HG03442 (cell line): ENCODE measurements around the gene ZNF175.

ENCODE experiments used
- ATAC-seq: cut with Tn5 transposase; IDR thresholded peaks from one replicate; pipeline ENCODE4 v1.9.1; 2021; ENCODE audit warnings: mild to moderate bottlenecking, moderate library complexity; ENCODE audit not compliant: unreplicated experiment

Gene ZNF175

DNA sequence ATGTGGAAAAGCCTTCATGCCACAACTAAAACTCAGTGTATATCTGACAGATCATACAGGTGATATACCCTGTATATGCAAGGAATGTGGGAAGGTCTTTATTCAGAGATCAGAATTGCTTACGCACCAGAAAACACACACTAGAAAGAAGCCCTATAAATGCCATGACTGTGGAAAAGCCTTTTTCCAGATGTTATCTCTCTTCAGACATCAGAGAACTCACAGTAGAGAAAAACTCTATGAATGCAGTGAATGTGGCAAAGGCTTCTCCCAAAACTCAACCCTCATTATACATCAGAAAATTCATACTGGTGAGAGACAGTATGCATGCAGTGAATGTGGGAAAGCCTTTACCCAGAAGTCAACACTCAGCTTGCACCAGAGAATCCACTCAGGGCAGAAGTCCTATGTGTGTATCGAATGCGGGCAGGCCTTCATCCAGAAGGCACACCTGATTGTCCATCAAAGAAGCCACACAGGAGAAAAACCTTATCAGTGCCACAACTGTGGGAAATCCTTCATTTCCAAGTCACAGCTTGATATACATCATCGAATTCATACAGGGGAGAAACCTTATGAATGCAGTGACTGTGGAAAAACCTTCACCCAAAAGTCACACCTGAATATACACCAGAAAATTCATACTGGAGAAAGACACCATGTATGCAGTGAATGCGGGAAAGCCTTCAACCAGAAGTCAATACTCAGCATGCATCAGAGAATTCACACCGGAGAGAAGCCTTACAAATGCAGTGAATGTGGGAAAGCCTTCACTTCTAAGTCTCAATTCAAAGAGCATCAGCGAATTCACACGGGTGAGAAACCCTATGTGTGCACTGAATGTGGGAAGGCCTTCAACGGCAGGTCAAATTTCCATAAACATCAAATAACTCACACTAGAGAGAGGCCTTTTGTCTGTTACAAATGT lies 16.4 kb downstream of the ZNF175 start:
- ATAC-seq: no peak

DNA sequence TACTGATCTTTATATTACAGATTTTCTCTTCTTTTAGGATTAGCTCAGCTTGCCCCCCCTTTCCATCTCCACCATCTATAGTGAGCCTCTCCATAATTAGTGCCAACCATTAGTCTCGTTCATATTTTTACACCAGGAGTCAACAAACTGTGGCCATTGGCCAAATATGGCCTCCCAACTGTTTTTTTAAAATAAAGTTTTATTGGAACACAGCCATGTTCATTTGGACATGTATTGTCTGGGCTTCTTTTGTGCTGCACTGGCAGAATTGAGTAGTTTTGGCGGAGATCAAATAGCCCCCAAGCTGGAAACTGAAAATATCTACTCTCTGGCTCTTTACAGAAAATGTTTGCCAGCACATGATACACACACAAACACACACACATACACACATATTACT lies 18.4 kb downstream of the ZNF175 start:
- no peak for ATAC-seq

DNA sequence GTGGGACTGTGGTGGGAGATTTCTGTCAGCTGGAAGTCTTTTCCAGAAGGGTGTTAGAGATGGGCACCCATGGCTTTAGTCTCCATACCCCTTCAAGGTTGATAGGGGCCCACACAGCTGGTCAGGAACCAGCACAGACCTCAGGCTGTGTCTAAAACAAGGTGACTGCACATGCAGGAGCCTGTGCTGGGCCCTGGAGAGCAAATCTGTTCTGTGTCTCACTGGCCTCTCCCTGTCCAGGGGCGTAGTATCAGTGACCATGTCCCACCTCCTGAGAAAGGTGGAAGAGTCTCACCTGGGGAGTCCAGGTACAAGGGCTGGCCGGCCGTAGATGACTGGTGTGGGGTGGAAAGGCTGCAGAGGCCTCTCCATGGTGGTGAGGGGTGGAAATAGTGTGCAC lies 19.4 kb downstream of the ZNF175 start:
- ATAC-seq: no peak

DNA sequence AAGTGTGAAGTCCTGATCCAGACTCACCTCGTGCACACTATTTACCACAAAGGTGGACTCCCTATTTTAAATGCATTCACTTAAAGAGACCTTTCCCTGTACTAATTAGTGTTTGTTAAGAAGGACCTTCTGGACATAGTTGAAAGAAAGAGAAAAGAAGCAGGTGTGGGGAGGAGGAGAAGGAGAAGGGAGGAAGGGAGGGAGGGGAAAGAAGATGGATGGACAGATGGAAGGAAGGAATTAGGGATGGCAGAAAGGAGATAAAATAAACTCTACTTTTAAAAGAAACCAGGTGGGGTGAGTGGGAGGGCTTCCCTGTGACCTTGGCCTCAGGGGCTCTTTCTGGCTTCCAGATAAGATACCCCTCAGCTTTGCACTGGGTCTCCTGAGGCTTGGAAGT lies 21.4 kb downstream of the ZNF175 start:
- ATAC-seq: no peak

DNA sequence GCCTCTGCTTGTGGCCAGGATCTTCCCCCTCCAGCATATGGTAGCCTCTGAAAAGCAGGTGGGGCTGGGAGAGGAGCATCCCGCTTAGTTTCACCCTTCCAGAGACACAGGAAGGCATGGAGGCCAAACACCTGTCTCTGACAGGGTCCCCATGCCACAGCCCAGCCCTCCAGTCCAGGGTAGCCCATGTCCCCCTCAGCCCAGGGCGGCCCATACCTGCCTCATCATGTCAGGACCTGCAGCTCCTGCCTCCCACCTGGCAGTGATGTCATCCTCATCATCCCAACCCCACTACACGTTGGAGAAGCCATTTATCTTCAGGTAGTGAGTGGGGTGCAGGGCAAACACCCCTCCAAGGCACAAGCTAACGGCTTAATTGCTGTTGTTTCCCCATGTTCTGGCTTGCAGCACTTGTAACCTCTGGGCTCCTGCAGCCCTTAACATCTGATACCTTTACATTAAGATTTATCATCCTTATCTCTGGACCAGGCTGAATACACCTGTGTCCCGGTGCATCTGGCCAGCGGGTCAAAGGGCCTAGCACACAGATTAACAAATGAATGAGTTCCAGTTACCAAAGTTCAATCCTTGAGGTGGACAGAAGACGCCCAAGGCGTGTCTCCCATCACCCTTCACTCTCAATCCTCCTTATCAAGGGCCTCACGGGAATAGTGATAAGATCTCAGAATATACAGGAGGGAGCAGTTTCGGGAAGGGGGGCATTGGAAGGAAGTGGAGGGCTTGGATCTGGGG lies 22.2 kb downstream of the ZNF175 start:
- ATAC-seq: no peak

DNA sequence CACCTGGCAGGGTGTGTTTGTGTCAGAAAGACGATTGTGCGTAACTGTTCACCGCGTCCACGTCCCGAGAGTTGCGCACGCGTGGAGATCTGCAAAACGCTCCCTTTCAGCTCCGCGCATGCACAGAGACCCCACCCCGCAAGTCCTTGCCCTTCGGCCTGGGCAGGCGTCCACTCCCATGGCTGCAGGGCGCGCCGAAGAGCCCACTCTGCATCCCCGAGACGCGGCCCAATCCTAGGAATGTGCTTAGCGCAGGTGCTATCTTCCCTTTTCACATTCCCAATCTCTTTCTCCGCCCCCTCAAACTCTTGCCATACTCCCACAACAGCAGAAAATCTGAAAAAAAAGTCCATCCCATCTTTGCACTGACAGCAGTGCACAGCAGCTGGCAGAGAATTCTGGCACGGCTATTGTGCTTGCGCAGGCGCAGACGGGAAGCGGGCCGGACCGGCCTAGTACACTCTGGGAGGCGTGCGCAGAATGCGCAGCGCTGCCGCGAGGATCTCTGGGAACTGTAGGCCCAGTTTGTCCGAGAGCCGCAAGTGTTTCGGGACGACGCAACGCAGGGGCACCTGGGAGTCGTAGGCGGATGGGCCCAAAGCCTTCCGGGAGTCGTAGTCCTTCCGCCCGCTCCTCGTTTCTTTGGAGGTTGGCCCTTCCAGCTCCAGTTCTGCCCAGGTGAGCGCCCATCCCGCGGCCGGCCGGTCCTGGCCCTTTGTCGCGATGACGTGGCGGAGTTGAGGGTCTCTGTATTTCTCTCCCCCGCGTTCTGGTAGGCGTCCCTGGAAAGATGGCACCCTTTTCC lies 23.1 kb downstream of the ZNF175 start:
- peak; percentile 93 for ATAC-seq

DNA sequence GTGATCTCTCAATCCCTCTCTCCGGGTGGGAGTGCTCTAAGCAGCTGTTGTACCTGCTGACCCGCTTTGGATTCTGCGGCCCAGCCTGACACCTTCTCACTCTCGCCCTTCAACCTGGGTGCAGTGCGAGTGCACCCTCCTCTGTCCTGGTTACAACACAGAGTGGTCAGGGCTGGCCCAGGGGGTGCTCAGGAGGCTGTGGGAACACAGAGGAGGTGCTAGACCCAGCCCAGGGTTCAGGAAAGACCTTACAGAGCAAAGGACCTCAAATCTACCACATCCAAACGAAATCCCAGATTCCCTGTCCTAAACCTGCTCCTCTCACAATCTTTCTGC lies 23.7 kb downstream of the ZNF175 start:
- ATAC-seq: no peak

DNA sequence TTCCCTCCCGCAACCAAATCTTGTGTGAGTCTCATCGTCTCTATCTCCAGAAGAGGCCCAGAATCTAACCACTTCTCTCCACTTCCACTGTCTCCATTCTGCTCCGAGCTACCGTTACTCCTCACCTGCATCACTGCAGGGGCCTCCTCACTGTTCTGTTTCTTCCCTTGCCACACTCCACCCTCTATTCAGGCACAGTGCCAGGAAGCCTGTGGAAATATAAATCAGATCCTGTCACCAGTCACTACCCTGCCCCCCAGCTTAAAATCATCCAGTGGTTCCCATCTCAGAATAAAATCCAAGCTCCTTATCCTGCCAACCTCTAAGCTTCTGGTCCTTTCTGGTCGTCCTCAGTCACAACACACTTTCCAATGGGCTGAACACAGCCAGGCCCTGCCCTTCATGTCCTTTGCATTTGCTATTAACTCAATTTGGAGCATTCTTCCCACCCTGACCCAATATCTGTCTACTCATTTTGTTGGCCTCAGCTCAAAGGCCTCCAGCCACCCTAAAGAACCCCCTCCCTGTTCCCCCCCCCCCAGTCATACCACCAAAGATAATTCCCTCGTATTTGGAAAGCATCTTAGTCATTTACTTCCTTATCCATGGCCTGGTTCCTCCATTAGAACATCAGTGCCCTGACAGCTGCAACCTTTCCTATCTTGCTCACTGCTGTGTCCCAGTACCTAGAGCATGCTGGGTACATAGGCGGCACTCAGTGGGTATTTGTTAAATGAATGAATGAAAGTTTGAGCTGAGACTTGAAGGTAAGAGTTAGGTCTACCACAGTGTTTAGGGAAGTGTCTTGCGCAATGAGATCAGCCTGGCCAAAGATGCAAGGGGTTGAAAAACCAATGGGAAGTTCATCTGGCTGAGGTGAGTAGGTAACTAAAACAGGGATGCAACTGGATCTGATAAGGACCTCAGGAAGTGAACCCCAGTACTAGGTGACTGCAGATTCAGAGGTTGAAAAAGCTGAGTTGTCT lies 24.4 kb downstream of the ZNF175 start:
- no peak for ATAC-seq

DNA sequence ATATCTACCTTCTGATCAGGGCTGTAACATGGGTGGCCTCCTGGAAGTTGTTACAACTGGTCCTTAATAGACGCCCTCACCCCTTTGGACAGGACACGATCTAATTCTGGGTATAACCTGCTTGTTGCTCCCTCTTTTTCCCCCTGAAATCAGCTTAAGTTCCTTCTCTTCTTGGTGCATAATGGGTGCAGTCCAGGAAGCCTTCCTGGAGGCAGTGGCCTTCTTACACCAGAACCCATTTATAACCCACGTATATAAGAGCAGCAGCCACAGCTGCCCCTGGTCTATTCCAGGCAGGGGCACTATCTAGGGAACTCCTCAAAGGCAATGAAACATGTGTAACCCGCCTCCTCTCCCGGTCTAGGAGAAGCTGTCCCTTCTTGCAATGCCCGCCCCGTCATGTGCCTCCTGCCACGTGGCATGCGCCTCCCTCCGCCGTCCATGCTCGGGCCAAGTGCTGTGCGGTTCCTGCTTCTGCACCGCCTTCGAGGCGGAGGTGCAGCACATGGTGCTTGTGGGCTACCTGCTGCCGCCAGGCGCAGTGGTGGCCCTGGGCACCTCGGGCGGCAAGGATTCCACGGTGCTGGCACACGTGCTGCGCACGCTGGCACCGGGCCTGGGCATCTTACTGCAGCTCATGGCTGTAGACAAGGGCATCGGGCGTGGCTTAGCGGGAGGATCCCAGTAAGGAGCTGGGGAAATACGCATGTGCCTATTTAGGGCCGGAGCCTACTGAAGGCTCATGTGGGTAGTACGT lies 27.3 kb downstream of the ZNF175 start:
- no peak for ATAC-seq

DNA sequence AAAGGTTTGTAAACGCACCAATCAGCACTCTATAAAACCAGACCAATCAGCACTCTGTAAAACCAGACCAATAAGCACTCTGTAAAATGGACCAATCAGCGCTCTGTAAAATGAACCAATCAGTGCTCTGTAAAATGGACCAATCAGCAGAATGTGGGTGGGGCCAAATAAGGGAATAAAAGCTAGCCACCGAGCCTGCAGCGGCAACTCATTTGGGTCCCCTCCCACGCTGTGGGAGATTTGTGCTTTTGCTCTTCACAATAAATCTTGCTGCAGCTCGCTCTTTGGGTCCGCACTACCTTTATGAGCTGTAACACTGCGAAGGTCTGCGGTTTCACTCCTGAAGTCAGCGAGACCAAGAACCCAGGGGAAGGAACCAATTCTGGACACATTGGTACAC lies 28.0 kb downstream of the ZNF175 start:
- ATAC-seq: no peak

DNA sequence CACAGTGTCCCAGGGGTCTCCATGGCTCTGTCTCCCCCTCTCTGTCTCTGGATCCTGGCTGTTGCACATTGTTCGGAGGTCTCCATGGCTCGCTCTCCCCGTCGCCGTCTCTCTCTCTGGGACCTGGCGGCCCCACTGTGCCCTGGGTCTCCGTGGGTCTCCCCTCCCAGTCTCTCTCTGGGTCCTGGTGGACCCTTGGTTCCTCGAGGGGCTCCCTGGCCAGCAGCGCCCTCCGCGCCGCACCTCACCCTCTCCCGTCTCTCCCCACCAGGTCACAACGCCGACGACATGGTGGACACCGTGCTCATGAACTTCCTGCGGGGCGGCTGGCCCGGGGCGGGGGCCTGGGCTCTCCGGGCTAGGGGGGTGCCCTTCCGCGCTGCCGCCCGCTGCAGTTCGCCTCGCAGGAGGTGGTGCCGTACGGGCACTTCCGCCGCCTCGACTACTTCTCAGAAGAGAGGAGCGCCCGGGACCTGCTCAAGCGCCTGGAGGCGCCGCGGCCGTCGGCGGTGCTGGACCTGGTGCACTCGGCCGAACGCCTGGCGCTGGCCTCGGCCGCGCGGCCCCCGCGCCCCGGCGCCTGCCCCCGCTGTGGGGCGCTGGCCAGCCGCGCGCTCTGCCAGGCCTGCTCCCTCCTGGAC lies 30.0 kb downstream of the ZNF175 start:
- no peak for ATAC-seq

DNA sequence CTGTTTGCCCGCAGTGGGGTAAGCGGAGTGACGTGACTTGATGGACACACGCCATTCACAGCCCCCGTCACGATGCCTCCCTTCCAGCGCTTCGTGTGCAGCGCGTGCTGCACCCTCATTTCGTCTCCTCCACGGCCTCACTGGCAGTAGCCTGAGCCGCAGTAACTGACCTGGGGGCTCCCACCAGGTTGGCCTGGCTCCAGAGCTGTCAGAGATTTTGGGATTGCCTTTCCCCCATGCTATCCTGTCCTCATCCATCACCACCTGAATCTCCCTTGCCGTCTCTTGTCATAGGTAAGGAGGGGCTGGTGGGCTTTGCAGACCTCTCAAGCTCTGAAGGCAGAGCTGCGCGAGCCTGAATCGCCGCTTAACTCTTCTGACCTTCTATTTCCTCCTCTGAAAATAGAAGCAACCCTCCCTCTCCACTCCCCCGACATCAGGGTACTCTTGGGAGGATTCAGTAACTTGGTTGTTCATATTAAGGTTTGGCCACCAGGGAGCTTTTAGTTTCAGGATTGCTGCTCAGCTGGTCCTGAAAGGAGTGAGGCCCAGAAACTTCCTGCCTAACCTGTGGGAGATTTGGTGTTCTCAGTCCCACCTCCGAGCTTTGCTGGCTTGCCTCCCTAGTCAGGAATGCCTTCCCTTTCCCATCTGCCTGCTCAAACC lies 31.2 kb downstream of the ZNF175 start:
- no peak for ATAC-seq

DNA sequence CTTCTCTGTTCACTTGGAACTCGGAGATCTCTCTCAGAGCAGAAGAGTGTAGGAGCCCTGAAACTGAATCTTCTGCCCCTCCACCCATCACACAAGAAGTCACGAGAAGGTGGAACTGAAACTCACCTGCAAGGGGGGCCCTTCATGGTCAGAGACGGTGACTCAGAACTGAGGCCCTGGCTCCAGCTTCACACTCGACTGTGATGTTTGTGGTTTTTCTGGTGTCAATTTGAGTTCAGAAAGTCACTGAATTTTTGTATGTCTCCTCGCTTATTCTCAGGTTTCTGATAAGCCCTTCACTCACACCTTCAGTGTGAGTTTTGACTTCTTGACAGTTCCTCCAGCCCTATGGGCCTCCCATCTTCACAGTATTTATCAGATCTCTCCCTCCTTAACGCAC lies 36.0 kb downstream of the ZNF175 start:
- ATAC-seq: peak; percentile 96

DNA sequence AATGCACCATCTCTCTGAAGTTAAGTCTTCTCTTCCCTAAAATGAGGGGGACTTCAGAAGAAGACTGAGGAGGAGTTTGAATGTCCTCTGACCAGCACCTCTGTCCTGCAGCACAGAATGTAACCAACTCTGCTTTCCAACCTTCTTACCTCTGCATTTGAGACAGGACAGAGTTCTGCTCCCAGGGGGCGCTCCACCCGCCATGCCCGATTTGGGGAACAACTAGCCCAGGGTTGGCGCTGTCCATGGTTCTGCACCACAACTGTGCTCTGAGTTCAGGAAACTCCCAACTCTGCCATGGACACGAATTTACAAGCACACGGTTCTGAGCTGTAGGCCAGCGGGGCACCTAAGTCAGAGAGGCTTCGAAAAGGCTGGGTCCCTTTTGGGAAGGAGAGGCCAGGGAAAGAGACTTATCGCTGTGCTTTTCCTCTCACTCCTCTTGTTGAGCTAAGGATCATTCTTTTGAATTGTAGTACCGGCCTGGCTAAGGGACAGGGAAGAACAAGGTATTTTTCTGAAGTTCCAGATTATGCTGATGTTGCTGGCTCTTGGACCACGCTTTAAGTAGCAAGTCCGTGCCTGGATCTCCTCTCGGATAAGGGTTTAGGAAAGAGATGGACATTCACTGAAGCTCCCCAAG lies 37.0 kb downstream of the ZNF175 start:
- no peak for ATAC-seq

DNA sequence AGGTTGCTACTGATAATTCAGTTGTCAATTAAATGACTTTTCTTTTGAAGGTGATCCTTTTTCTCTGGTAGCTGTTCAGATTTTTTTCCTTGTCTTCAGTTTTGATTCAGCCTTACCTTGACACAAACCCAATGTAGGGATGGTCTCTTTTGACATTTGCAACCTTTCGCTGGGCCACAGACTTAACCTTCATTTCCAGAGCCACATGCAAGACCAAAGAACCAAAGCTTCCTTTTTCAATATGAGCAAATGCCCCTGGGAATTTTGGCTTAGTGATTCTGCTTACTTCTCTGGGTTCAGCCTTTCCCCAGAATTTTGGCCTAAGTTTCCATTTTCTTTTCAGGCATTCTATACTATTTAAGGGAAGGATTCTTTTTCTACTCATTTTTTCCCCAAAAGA lies 39.5 kb downstream of the ZNF175 start:
- ATAC-seq: no peak

DNA sequence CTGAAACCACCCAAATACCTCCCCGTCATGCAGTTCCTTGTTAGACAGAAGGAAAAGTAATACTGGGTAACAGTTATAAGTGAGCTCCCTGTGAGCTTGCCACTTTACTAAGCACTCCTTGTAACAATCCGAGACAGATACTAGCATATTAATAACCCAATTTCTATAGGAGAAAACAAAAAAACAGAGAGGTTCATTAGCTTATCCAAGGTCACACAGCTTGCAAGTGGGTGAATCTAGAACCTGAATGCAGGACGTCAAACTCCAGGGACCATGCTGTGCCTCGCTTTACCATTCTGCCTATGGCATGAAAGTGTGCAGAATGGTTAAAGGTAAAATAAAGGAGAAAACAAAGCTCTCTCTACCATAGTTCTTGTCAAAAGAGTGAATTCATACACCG lies 43.7 kb downstream of the ZNF175 start:
- no peak for ATAC-seq

DNA sequence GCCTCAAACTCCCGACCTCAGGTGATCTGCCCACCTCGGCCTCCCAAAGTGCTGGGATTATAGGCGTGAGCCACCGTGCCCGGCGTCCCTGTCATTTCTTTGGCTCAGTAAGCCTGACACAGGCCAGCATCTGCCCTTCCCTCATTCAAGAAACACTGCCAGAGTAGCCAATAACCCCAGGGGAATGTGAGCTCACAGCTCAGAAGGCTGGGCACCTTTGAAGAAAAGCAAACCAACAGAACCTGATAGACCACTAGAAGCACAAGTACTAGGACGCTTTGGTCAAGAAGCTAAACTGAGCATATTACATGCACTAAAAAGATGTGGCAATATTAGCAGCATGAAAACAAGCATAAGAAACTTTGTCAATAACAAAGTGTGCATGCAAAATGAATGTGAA lies 44.9 kb downstream of the ZNF175 start:
- ATAC-seq: no peak

DNA sequence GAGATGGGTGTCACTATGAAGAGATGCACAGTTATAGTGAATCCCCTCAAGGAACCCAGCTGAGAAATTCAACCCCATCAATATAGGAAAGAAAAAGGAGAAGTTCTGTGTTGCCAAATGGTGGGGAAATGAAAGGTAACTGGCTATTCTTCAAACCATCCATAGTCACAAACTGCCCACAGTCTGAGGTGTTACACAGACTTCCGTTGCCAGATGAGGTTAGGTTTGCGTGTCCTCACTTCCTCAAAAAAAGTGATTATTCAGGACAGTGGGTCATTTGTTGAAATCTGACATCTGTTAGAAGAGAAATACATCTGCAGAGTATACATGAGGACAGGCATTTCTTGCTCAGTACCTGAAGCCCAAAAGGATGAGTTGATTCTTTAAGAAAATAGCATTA lies 50.1 kb downstream of the ZNF175 start:
- ATAC-seq: no peak
